ENCODE measurements around the gene TMEM42.

Gene TMEM42

DNA sequence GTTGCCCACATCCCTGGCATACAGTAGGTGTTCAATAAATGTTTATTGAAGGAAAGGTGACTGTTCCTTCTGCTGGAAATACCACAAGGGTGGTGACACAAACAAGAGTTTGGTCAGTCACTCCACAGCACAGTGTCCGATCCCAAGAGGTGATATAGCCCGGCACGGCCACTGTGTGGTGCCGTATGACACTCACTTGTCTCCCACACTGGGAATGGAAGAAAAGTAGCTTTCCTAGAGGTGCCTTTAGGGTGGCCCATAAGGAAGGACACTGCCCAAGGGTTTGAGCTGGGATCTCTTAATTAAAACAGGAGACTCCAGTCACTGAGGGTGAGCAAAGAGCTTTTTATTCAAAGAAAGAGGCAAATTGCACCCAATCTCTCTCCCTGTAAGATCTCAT, 53.2 kb downstream of the TMEM42 start:
- DNase-seq = no peak

All from NCI-H187 treated with DMSO at 0.1 percent for 48 hours (cell line).